K562 (cell line): ENCODE results near the gene ZNF74. TPM values are rescaled to one million over a fixed set of nuclear protein-coding genes. Genes with fewer than 3 reads are reported as not detected.

Source experiments
- AFF1 ChIP-seq, 2 experiments: fragments of 450-650 bp; IDR thresholded peaks; 2 replicates each; pipeline ENCODE4 v1.6.1; 2018; ENCODE audit warnings: mild to moderate bottlenecking in 2 of 2, low read depth in 1 of 2; ENCODE audit not compliant: partially characterized antibody in 2 of 2
- CEBPG ChIP-seq, 3 experiments: fragments of 200-800 bp in 1 of 3; sonication (Bioruptor generic) in 1 of 3; sonication (generic) in 1 of 3; formaldehyde crosslinking in 1 of 3; IDR thresholded peaks in 2 of 3; conservative IDR thresholded peaks in 1 of 3; 2 replicates each; pipeline versions ENCODE4 v1.6.1 to v1.8.0; 2016 to 2022; ENCODE audit warnings: missing compliant biosample characterization in 2 of 3, missing genetic modification characterization in 2 of 3, mild to moderate bottlenecking in 1 of 3, missing genetic modification reagents in 1 of 3
- DNMT1 ChIP-seq: fragments of 450-650 bp; IDR thresholded peaks from 2 replicates; pipeline ENCODE4 v1.6.1; 2016; ENCODE audit warnings: antibody characterized with exemption, mild to moderate bottlenecking
- TSHZ1 ChIP-seq: fragments of 250-450 bp; sonication (Bioruptor Pico); IDR thresholded peaks from 2 replicates; pipeline ENCODE4 v1.4.0; 2020; ENCODE audit warnings: mild to moderate bottlenecking, moderate library complexity
- polyA plus RNA-seq, 8 experiments: library from polyadenylated mRNA; depleted of rRNA in 4 of 8; stranded (reverse) in 5 of 8; unstranded in 3 of 8; fragments of >200 nt; fragmentation: Nextera tagmentation in 2 of 8; fragmentation: Illumina TruSeq in 1 of 8; extraction: Ambion mirVana in 2 of 8; extraction: Trizol in 1 of 8; gene quantifications; 2 replicates each; pipeline versions ENCODE4 v1.2.1 to v1.2.3, GENCODE V29; 2011 to 2014; ENCODE audit warnings: inconsistent platforms in 1 of 8, missing spikeins in 1 of 8
- total RNA-seq, 7 experiments: library from RNA; depleted of rRNA in 6 of 7; stranded (reverse); fragments of >200 nt in 6 of 7; fragmentation: Illumina TruSeq in 2 of 7; extraction: Trizol in 2 of 7; gene quantifications; 2 replicates each; pipeline versions ENCODE4 v1.2.1 to v1.2.3, GENCODE V29; 2011 to 2021; ENCODE audit warnings: low replicate concordance in 1 of 7
- TF ChIP-seq, protein P1 (sequence below), 3 experiments: IDR thresholded peaks in 2 of 3; conservative IDR thresholded peaks in 1 of 3; 2 replicates each; pipeline ENCODE4 v1.5.1; 2011 to 2012; ENCODE audit warnings: low read length in 3 of 3, mild to moderate bottlenecking in 3 of 3, control low read depth in 2 of 3, improper control_type of control experiment in 1 of 3, inconsistent platforms in 1 of 3, low read depth in 1 of 3, mixed read lengths in 1 of 3, moderate library complexity in 1 of 3; ENCODE audit not compliant: insufficient read depth in 2 of 3
- TF ChIP-seq, protein P2 (sequence below): fragments of 250-450 bp; sonication (Bioruptor Pico); IDR thresholded peaks from 2 replicates; pipeline ENCODE4 v1.9.0; 2021; ENCODE audit warnings: mild to moderate bottlenecking, inconsistent platforms
- TF ChIP-seq, protein P3 (sequence below), 2 experiments: fragments of 450-650 bp in 1 of 2; sonication (generic) in 1 of 2; formaldehyde crosslinking; conservative IDR thresholded peaks; 2 replicates each; pipeline versions ENCODE4 v1.4.0 to v1.8.1; 2020 to 2022; ENCODE audit warnings: mild to moderate bottlenecking in 1 of 2, missing genetic modification reagents in 1 of 2
- TF ChIP-seq, protein P4 (sequence below): sonication (generic); formaldehyde crosslinking; IDR thresholded peaks from 2 replicates; pipeline ENCODE4 v1.9.0; 2022; ENCODE audit warnings: mild to moderate bottlenecking, missing genetic modification reagents

Gene ZNF74
- total and polyA plus RNA-seq, 9 of the 15 experiments (the other 6 are each of a cell fraction or from before 2014, with no cell fraction given): 2.4 to 53.5 (median 31.5) TPM

- TF ChIP-seq TSHZ1 (0 out of 2 replicates have a peak, but pooled peaks have one; percentile 29), AFF1 (IDR thresholded peaks at IDR 0.05; ENCODE audit: low read depth in 1 of 2, partially characterized antibody in 2 of 2) (no peak), DNMT1 (no peak), CEBPG (CRISPR knock-in tag; IDR thresholded peaks at IDR 0.05) (peak; percentile 65; the same call in 1 of the 2 replicates), CEBPG (tag; conservative IDR thresholded peaks at IDR 0.05 in 1 of 2, IDR thresholded peaks at IDR 0.05 in 1 of 2) (no peak)
- TF ChIP-seq, protein P1, sequence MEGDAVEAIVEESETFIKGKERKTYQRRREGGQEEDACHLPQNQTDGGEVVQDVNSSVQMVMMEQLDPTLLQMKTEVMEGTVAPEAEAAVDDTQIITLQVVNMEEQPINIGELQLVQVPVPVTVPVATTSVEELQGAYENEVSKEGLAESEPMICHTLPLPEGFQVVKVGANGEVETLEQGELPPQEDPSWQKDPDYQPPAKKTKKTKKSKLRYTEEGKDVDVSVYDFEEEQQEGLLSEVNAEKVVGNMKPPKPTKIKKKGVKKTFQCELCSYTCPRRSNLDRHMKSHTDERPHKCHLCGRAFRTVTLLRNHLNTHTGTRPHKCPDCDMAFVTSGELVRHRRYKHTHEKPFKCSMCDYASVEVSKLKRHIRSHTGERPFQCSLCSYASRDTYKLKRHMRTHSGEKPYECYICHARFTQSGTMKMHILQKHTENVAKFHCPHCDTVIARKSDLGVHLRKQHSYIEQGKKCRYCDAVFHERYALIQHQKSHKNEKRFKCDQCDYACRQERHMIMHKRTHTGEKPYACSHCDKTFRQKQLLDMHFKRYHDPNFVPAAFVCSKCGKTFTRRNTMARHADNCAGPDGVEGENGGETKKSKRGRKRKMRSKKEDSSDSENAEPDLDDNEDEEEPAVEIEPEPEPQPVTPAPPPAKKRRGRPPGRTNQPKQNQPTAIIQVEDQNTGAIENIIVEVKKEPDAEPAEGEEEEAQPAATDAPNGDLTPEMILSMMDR (IDR thresholded peaks at IDR 0.05 in 2 of 3, conservative IDR thresholded peaks at IDR 0.05 in 1 of 3; ENCODE audit: insufficient read depth in 2 of 3, low read depth in 1 of 3, low read length in 3 of 3): peak; percentile 25 to 49 (median 33); a peak in 3 of 6 replicates
- TF ChIP-seq, protein P2, sequence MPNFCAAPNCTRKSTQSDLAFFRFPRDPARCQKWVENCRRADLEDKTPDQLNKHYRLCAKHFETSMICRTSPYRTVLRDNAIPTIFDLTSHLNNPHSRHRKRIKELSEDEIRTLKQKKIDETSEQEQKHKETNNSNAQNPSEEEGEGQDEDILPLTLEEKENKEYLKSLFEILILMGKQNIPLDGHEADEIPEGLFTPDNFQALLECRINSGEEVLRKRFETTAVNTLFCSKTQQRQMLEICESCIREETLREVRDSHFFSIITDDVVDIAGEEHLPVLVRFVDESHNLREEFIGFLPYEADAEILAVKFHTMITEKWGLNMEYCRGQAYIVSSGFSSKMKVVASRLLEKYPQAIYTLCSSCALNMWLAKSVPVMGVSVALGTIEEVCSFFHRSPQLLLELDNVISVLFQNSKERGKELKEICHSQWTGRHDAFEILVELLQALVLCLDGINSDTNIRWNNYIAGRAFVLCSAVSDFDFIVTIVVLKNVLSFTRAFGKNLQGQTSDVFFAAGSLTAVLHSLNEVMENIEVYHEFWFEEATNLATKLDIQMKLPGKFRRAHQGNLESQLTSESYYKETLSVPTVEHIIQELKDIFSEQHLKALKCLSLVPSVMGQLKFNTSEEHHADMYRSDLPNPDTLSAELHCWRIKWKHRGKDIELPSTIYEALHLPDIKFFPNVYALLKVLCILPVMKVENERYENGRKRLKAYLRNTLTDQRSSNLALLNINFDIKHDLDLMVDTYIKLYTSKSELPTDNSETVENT (CRISPR knock-in tag): 0 out of 2 replicates have a peak, but pooled peaks have one; percentile 8
- TF ChIP-seq, protein P3, sequence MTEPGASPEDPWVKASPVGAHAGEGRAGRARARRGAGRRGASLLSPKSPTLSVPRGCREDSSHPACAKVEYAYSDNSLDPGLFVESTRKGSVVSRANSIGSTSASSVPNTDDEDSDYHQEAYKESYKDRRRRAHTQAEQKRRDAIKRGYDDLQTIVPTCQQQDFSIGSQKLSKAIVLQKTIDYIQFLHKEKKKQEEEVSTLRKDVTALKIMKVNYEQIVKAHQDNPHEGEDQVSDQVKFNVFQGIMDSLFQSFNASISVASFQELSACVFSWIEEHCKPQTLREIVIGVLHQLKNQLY (CRISPR knock-in tag; conservative IDR thresholded peaks at IDR 0.05): peak; percentile 45 to 57; a peak in 1 of 4 replicates
- TF ChIP-seq, protein P4, sequence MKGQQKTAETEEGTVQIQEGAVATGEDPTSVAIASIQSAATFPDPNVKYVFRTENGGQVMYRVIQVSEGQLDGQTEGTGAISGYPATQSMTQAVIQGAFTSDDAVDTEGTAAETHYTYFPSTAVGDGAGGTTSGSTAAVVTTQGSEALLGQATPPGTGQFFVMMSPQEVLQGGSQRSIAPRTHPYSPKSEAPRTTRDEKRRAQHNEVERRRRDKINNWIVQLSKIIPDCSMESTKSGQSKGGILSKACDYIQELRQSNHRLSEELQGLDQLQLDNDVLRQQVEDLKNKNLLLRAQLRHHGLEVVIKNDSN: peak; percentile 67
These were observed 37.0 kb downstream of the ZNF74 start (continued) for GRCh38 chr22:20430720-20431510.
